ENCODE measurements around the gene RFT1.

DNA sequence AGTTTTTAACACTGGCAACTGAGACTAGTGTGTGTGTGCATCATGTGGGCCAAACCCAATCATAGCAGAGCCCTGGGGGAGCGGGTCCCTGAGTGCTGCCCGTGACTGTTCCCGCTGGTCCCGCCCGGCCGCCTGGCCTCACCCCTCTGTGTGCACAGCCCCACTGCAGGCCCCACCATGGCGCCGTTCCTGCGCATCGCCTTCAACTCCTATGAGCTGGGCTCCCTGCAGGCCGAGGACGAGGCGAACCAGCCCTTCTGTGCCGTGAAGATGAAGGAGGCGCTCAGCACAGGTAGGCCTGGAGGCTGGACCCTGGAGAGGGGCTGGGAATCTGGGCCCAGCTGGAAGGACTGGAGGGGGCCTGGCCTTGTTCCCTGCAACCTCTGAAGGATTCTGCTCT is 48.0 kb upstream of the RFT1 start:
- no peak for TF ChIP-seq CTCF (conservative IDR thresholded peaks at IDR 0.05 in 1 of 2, IDR thresholded peaks at IDR 0.05 in 1 of 2; ENCODE audit: low read depth in 1 of 2, low read length in 2 of 2)
- no peak for TF ChIP-seq EZH2 (IDR thresholded peaks at IDR 0.05; ENCODE audit: low read length, missing control alignments)

All from fibroblast of lung (primary cell).